ENCODE results near the gene AMZ1.
"Not testable (repeated sequence)": the region's sequence is repeated elsewhere in the genome, so short reads cannot be mapped to it uniquely, and the experiment has no call there.

AMZ1 gene

DNA sequence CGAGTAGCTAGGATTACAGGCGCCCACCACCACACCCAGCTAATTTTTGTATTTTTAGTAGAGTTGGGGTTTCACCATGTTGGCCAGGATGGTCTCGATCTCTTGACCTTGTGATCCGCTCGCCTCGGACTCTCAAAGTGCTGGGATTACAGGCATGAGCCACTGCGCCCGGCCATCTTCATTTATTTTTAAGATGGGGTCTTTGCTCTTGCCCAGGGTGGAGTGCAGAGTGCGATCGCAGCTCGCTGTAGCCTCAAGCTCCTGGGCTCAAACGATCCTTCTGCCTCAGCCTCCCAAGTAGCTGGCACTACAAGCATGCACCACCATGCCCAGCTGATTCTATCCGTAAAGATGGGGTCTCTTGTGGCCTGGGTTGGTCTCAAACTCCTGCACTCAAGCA lies 39.2 kb downstream of the AMZ1 start:
- DNase-seq (ENCODE audit: low spot score): not testable (repeated sequence)

GRCh38 chr7:2728316-2729030 lies 40.5 kb downstream of the AMZ1 start:
- no peak for DNase-seq (ENCODE audit: low spot score)

- DNase-seq (ENCODE audit: low spot score): no peak
These were observed 41.3 kb downstream of the AMZ1 start for GRCh38 chr7:2729031-2729892.

DNA sequence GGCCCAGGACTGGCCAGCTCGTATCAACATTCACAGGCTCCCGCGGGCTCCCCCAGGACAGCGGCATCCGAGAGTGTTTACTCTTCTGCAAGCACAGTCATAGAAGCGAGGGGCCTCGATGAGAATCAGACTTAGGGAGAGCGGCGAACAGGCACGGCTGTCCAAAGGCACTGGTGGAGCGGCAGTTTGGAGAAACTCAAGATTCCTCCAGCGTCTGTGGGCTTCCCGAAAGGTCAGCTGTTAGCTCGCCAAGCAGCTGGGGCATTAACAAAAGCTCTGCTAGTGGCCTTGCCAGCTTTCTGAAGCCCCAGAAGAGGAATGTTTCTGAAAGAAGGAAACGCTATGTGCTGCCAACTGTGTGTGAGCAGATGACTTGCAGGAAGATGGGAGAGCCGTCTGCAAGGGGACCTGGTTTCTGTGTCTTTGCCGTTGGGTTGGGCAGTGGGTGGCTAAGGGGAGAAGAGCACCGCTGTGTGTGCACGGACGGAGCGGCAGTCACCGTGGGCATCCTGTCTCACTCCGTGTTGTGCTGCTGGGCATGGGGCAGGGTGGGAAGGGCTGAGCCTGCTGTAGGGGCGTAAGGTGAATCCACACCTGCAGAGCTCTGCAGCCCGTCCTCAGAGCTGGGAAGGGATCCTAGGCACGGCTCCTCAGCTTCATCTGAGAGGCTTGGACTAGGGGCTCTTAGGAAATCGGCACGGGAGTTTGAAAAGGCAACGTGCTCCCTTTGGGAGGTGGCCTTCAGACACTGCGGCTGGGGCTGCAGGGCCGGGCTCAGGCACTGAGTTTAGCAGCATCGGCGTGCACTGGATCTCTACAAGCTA lies 42.1 kb downstream of the AMZ1 start:
- no peak for DNase-seq (ENCODE audit: low spot score)

DNA sequence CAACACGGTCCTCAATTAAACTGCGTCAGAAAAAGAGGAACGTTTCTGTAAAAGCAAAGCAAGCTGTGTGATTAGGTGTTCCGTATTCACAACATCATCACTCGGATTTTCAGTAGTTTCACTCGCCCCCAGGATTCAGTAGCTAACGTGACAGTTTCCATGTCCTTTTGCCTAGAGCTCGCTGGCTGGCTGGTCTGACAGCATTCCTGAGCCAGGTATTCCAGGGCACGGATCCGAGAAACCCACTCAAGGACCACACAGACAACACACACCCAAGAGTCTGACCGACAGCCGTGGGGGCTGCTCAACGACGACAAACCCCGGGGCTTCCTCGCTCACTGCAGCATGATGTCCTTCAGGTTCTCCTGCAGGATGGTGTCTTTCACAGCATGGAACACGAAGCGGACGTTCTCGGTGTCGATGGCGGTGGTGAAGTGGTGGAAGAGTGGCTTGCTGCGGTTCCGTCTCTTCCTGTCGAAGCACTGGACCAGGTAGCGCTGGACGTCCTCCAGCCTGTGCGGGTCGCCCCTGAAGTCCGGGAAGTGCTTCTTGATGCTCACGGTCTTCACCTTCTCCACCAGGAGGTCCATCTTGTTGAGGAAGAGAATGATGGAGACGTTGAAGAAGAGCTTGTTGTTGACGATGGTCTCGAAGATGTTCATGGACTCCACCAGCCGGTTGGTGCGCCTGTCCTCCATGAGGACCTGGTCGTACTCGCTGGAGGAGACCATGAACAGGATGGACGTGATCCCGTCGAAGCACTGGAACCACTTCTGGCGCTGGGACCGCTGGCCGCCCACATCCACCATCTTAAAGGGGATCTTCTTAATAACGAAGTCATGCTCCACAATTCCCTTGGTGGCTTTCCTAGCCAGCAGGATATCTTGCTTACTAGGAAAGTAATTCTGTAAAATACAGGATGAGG lies 43.1 kb downstream of the AMZ1 start:
- no peak for DNase-seq (ENCODE audit: low spot score)

DNA sequence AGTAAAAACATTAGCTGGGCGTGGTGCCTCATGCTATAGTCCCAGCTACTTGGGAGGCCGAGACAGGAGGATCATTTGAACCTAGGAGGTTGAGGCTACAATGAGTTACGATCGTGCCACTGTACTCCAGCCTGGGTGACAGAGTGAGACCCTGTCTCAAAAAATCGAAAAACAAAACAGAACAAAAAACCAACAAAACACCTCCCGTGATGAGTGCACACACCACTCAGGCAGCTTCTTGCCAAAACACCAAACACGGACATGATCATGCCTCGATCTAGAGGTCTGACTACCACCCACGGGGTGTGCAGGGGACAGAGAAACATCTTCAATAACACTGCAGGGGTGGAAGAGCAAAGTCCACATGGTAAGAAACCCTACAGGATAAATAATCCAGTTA lies 44.4 kb downstream of the AMZ1 start:
- DNase-seq (ENCODE audit: low spot score): no peak

DNA sequence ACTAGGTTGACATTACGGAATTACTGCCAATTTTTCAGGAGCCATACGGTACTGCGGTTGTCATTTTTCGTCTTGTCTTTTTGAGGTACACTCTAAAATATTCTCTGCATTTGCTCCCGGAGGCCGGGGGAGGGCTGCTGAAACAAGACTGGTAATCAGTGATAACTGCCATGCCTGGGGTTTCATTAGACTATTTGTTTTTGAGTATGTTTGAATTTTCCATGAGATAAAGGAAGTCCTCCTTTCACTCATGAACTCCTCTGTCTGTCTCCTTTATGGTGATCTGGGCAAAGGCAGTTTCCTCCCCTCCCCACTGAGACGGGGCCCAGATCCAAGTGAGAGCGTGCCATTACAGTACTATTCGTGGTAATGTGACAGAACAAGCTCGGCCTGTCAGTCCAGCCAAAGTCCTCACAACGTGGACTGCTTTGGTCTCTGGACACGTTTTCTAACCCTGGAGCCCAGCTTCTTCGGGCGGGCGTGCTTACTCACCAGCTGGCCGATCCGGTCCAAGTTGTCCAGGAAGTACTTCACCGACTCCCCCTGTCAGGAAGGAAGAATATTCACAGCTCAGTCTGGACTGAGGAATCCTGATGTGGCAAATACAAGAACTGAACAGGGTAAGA lies 45.1 kb downstream of the AMZ1 start:
- peak; percentile 88 for DNase-seq (ENCODE audit: low spot score)

GRCh38 chr7:2734084-2734686 lies 46.2 kb downstream of the AMZ1 start:
- peak; percentile 74 for DNase-seq (ENCODE audit: low spot score)

DNA sequence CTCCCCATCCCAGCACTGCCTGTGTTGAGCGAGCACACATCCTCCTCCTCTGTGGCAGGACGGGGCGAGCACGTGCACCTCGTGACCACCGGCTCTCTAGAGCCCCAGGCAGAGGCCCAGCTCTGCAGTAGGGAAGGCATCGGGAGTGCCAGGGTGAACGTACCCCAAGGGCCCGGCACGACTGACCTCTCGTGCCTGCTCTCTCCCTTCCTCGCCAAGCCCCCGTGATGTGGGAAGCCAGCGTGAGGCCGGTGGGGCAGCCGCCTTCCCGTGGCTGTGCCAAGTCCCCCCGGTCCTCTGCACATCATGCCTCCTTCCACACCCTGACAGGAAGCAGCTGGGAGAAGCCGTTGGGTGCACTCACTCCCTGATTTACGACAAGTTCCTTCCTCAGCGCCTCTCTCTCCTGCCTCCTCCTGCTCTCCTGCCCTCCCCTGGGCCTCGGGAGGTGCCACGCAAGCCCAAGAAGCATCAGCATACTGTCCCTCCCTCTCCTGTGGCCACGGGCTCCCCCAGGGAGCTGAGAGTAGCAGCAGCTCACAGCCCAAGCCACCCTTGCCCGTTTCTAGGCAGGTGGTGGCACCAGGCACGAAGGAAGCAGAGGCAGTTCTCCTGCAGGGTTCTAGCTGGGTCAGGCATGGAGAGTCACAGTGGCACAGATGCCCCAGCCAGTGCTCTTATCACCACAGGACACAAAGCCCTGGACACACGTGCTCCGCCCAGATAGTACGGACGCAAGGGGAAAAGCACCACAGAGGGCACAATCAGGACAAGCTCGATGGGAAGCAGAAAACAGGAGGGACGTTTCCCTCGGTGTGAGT lies 47.0 kb downstream of the AMZ1 start:
- DNase-seq (ENCODE audit: low spot score): peak; percentile 94

DNA sequence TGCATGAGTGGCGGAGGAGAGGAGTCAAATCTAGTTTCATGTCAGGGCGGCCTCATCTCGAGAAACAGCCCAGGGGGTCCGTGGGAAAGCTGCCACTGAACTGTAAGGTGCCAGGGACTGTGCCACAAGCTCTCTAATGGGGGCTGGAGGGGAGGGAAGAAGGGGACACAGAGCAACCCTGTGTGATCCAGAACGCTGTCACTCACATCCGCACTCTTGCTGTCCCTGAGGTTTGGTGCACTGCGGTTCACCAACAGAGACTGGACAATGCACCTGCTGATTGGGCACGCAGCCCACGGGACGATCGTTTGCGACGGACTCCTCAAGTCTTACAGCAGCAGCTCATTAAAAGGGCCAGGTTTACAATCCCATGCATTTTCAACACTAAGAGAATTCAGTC lies 47.7 kb downstream of the AMZ1 start:
- no peak for DNase-seq (ENCODE audit: low spot score)

GRCh38 chr7:2736411-2736914 lies 48.5 kb downstream of the AMZ1 start:
- peak; percentile 56 for DNase-seq (ENCODE audit: low spot score)

DNA sequence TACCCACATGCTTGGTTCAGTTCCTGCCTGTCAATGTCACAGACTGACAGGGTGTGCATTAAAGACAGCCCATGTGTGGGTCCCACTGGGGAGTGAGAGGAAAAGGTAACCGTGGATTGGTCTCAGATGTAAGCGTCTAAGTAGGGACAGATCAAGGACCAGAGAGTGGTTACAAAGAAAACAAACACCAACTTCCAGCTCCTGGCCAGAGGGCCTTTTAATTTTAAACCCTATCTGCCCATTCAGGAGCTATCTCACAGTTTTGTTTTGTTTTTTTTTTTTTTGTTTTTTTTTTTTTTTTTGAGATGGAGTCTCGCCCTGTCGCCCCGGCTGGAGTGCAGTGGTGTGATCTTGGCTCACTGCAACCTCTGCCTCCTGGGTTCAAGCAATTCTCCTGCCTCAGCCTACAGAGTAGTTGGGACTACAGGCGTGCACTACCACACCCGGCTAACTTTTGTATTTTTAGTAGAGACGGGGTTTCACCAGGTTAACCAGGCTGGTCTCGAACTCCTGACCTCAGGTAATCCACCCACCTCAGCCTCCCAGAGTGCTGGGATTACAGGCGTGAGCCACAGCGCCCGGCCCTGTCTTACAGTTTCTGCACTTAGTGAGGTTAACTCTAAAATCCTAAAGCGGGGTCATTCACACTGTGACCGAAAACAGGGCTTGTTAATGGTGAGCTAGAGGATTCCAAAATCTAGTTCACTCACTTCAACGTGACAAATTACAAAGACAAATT lies 49.2 kb downstream of the AMZ1 start:
- not testable (repeated sequence) for DNase-seq (ENCODE audit: low spot score)

- DNase-seq (ENCODE audit: low spot score): peak; percentile 41
These were observed 50.0 kb downstream of the AMZ1 start for GRCh38 chr7:2737771-2738540.

DNA sequence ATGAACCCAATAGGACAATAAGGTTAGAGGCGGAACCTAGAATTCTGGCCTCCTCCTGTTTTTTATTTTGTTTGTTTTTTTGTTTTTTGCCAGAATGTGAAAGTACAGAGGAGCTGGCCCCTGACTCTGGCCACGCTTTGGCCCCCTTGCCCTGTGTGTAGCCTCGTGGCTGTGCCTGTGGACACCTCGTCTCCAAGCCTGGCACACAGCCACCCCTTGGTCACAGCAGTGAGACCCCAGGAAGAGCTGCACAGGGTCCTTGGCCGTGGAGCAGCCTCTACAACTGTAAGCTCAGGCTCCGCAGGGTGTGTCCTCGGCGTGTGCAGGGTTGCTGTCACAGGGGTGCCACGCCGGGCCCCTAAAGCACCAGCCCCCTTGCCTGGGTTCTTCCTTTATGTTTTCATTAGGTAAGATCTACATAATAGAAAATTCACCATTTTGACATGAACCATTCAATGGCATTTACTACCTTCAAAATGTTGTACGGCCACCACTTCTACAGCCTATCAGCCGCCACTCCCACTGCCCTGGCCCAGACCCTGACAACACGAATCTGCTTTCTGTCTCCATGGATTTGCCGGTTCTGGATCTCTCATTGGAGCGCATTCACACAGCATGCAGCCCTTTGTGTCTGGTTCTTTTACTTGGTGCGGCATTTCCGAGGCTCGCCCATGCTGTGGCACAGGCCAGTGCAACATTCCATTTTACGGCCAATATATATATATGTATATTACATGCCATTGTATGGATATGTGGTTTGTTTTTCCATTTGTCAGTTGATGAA lies 51.0 kb downstream of the AMZ1 start:
- no peak for DNase-seq (ENCODE audit: low spot score)

DNA sequence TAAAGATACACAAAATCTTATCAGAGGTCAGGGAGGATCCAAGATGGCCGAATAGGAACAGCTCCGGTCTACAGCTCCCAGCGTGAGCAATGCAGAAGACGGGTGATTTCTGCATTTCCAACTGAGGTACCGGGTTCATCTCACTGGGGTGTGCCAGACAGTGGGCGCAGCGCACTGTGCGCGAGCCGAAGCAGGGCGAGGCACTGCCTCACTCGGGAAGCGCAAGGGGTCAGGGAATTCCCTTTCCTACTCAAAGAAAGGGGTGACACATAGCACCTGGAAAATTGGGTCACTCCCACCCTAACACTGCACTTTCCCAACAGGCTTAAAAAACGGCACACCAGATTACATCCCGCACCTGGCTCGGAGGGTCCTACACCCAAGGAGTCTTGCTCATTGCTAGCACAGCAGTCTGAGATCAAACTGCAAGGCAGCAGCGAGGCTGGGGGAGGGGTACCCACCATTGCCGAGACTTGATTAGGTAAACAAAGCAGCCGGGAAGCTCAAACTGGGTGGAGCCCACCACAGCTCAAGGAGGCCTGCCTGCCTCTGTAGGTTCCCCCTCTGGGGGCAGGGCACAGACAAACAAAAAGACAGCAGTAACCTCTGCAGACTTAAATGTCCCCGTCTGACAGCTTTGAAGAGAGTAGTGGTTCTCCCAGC lies 55.7 kb downstream of the AMZ1 start:
- not testable (repeated sequence) for DNase-seq (ENCODE audit: low spot score)

GRCh38 chr7:2748684-2749083 lies 60.7 kb downstream of the AMZ1 start:
- not testable (repeated sequence) for DNase-seq (ENCODE audit: low spot score)

DNA sequence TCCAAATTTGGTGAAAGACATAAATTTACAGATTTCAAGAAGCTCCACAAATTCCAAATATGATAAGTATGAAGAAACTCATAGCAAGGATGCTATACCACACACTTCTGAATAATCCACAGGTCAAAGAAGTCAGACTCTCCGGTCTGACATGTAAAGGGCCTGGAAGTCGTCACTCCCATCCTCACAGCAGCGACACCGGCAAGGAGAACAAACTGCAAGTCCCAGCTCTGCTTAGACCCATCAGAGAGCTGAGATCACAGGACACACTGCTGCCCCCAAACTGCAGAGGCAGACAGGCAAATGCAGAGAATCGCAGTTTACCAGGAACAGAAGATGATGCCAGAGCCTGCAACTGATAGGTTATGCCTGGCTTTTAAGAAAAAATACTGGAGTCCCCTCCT lies 62.0 kb downstream of the AMZ1 start:
- no peak for DNase-seq (ENCODE audit: low spot score)

Data from hematopoietic multipotent progenitor cell treated with erythropoietin and hydrocortisone succinate and interleukin-3 and kit ligand, for 17 days (in vitro differentiated cells).